Thyroid gland (tissue), 4 donors: ENCODE measurements around the gene EHMT1.

Experiments used
- CTCF ChIP-seq, 6 experiments: fragments of 200-600 bp in 3 of 6; fragments of 450-650 bp in 3 of 6; sonication (generic) in 3 of 6; IDR thresholded peaks; one replicate each; pipeline ENCODE4 v1.5.1; 2016 to 2019; ENCODE audit warnings: antibody characterized with exemption in 6 of 6, mild to moderate bottlenecking in 2 of 6, inconsistent platforms in 1 of 6, moderate library complexity in 1 of 6
- POLR2A ChIP-seq, 2 donors: fragments of 450-650 bp; IDR thresholded peaks; one replicate each; pipeline ENCODE4 v1.6.1; 2017; ENCODE audit warnings: antibody characterized with exemption in 2 of 2, mild to moderate bottlenecking in 2 of 2, moderate library complexity in 1 of 2

- TF ChIP-seq CTCF (IDR thresholded peaks at IDR 0.05) = no peak
- no peak for TF ChIP-seq POLR2A (IDR thresholded peaks at IDR 0.05)
Measured at GRCh38 chr9:137638680-137639079, 19.9 kb downstream of the EHMT1 start.
